C4-2B (cell line): ENCODE measurements around the gene COL9A3.

Experiments
- H3K27ac ChIP-seq: fragments of 450-650 bp; 2 replicates; pipeline ENCODE4 v1.5.1; 2017
- ZFX ChIP-seq: fragments of 450-650 bp; IDR thresholded peaks from 2 replicates; pipeline ENCODE4 v1.6.1; 2017
- TF ChIP-seq, protein P1 (sequence below): fragments of 450-650 bp; conservative IDR thresholded peaks from 2 replicates; pipeline ENCODE4 v1.5.1; 2017; ENCODE audit warnings: mild to moderate bottlenecking

COL9A3 gene

DNA sequence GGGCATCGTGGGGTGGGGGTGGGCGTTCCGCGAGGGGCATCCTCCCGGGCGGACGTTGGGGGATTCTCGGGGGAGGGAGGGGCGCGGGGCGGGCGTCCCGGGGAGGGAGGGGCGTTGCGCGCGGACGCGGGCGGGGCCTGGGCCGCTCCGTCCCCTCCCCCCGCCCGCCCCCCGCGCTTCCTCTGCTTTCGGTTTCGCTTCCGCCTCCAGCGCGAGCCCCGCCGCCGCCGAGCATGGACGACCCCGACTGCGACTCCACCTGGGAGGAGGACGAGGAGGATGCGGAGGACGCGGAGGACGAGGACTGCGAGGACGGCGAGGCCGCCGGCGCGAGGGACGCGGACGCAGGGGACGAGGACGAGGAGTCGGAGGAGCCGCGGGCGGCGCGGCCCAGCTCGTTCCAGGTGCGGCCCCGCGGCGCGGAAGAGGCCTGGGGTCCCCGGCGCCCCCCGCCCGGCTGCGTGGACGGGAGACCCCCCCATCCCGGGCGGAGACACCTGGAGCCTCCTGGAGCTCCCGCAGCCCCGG is 12.2 kb upstream of the COL9A3 start, which contains the start of gene OGFR:
Gene OGFR, plus strand, starts transcription at position 209 of the 528 bp plus-strand sequence. Its CDS starts 25 bp downstream, at position 234.
- TF ChIP-seq ZFX = no peak
- TF ChIP-seq, protein P1, sequence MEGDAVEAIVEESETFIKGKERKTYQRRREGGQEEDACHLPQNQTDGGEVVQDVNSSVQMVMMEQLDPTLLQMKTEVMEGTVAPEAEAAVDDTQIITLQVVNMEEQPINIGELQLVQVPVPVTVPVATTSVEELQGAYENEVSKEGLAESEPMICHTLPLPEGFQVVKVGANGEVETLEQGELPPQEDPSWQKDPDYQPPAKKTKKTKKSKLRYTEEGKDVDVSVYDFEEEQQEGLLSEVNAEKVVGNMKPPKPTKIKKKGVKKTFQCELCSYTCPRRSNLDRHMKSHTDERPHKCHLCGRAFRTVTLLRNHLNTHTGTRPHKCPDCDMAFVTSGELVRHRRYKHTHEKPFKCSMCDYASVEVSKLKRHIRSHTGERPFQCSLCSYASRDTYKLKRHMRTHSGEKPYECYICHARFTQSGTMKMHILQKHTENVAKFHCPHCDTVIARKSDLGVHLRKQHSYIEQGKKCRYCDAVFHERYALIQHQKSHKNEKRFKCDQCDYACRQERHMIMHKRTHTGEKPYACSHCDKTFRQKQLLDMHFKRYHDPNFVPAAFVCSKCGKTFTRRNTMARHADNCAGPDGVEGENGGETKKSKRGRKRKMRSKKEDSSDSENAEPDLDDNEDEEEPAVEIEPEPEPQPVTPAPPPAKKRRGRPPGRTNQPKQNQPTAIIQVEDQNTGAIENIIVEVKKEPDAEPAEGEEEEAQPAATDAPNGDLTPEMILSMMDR = no peak
- H3K27ac ChIP-seq = peak within 1 kb of the TSS; percentile 84

DNA sequence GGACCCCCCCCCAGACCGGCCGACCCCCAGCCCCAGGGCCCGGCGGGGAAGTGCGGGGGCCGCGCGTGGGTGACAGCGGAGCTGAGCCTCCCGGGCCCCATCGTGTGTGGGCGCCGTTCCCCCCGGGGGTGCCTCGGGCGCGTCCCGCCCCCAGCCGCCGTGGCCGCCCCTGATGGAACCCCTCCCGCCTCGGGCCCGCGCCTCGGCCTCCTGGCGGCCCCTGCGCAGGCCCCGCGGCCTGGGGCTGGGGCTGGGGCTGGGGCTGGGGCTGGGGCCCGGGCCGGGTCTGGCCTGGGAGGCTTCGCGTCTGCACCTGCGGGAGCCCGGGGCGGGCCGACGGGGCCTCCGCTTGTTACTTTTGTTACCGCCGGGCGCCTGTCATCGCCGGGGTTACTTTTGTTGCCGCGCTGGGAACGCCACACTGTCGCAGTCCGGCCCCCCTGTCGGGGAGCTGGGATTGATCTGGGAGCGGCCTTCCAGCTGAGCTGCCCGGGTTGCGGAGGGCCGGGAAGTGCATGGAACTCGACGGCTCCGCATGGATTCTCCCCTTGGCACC is 11.6 kb upstream of the COL9A3 start:
- TF ChIP-seq ZFX = peak; percentile 88
- TF ChIP-seq, protein P1 = no peak
- H3K27ac ChIP-seq = peak overlapping the region; percentile 84

DNA sequence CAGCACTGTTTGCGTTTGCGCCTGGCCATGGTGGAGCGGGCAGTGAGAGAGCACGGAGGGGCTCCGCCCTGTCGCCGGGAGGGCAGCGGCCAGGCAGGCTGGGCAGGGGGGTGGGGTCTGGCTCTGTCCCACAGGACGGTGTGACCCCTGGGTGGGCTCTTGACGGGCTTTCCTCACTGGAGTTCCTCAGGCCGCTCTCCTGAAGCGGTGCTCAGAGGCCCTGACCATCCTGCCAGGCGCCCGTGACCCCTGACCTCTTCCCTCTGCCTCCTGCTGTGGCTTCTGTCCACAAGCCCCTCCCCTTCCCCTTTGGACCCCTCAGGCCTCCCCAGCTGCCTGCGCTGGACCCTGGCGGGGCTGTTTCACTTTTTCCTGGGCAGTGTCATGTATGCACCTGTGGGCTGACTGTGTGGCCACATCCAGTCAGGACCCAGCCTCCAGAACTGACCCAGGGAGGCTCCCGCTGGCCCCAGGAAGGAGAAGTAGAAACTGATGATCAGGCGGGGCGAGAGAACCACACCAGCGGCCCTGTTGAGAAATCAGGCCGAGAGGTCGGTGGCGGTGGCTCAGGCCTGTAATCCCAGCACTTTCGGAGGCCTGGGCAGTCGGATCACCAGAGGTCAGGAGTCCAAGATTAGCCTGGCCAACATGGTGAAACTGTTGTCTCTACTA is 11.0 kb upstream of the COL9A3 start:
- TF ChIP-seq, protein P1 = no peak
- TF ChIP-seq ZFX = no peak
- H3K27ac ChIP-seq = peak overlapping the region; percentile 84

DNA sequence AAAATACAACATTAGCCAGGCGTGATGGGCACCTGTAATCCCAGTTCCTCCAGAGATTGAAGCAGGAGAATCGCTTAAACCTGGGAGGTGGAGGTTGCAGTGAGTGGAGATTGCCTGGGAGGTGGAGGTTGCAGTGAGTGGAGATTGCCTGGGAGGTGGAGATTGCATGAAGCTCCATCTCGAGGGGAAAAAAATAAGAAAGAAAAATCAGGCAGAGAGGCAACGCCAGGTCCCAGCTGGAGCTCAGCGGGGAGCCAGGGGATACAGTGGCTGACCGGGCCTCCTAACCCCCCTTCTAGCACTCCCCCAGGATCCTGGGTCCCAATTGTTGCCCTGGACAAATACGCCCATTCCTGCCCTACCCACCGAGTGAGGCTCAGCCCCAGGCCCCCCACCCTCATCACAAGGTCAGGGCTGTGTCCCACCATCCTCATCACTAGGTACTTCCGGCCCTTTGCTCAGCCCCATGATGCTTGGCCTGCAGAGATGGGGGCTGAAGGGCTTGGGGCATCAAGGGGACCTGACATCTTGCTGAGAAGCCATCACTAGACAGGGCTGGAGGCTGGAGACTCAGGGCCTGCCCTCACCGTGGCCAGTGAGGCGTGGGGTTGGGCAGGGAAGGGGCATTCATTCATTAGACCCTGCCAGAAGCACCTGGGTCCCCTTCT is 10.3 kb upstream of the COL9A3 start:
- no peak for TF ChIP-seq ZFX
- TF ChIP-seq, protein P1 = no peak
- peak overlapping the region; percentile 84 for H3K27ac ChIP-seq

DNA sequence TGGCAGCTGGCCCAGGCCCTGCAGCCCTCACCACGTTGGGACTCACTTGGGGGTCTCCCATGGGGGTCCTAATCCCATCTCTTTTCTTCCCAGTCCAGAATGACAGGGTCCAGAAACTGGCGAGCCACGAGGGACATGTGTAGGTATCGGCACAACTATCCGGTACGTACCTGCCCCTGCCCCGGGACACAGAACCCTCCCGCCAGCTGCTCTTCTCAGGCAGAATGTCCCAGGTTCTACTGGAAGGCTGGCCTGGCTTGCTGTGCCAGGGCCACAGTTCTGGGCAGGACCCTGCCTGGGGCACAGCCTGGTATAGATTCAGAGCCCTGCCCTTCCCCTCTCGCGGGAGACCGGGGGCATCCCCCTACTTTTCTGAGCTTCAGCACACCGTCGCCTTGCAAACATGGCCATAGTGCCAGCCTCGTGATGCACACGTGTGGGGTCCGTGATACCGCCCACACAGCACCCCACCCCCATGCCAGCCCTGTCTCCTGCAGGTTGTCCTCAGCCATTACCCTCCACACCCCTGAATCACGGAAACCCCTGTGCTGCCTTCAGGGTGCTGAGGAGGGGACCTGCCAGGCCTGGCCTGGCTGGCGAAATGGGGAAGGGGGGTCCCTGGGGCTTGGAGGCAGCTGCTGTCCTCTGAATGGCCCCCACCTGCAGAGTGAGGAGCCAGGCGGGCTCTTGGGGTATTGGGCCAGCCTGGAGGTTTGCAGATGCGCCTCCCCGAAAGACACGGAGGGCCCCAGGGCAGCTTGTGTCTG is 9.2 kb upstream of the COL9A3 start:
- no peak for TF ChIP-seq ZFX
- TF ChIP-seq, protein P1 = no peak

DNA sequence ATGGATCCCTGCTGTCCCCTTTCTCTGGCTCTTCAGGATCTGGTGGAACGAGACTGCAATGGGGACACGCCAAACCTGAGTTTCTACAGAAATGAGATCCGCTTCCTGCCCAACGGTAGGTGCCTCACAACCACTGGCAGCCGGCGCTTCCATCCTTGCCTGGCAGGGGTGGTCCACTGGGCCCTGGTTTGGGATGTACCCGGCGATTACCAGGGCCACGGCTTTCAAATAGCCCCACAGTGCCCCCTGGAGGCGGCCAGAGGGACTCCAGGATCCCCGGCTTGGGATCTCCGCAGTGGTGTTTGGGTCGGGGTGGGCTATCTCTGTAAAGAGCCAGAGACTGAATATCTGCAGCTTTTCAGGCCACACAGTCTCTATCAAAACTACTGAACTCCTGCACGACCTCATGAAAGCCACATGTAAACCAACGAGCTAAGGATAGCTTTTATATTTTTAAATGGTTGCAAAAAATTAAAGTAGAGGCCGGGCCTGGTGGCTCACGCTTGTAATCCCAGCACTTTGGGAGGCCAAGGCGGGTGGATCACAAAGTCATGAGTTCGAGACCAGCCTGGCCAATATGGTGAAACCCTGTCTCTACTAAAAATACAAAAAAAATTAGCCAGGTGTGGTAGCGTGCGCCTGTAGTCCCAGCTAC is 8.5 kb upstream of the COL9A3 start:
- no peak overlapping the region for H3K27ac ChIP-seq
- TF ChIP-seq, protein P1 = peak; percentile 98
- TF ChIP-seq ZFX = no peak

More for the DNA sequence above, 9.2 kb upstream of the COL9A3 start:
- H3K27ac ChIP-seq = no peak overlapping the region
